DND-41 (cell line): Measurements from ENCODE around the gene PLPPR1.

Experiments used
- EZH2 ChIP-seq: IDR thresholded peaks from 3 replicates; pipeline ENCODE4 v1.6.1; 2012; ENCODE audit warnings: borderline replicate concordance, low read depth, mild to moderate bottlenecking, moderate library complexity, low read length, inconsistent platforms; ENCODE audit not compliant: severe bottlenecking
- TF ChIP-seq, protein P1 (sequence below): IDR thresholded peaks from 2 replicates; pipeline ENCODE4 v1.5.1; 2012; ENCODE audit warnings: borderline replicate concordance, low read length, moderate library complexity, mild to moderate bottlenecking; ENCODE audit not compliant: poor library complexity, severe bottlenecking; ENCODE audit errors: extremely low read depth

DNA sequence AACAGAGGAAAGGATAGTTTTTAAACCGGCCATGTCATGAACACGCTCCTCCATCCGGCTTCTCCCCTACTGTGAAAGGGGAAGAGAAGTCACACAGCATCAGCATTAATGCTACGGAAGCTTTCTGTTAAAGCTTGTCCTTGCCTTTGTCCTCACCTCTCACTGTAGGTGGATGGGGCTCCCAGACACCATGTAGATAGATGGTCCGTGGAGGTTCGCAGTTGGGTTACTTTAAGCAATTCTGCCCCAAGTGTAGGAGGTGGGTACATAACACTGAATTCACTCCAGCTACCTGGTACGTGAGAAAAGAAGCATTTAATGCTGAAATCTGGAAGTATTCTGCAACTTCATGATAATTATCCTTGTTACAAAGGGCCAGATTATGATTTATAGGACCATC, 190.5 kb downstream of the PLPPR1 start:
- TF ChIP-seq, protein P1, sequence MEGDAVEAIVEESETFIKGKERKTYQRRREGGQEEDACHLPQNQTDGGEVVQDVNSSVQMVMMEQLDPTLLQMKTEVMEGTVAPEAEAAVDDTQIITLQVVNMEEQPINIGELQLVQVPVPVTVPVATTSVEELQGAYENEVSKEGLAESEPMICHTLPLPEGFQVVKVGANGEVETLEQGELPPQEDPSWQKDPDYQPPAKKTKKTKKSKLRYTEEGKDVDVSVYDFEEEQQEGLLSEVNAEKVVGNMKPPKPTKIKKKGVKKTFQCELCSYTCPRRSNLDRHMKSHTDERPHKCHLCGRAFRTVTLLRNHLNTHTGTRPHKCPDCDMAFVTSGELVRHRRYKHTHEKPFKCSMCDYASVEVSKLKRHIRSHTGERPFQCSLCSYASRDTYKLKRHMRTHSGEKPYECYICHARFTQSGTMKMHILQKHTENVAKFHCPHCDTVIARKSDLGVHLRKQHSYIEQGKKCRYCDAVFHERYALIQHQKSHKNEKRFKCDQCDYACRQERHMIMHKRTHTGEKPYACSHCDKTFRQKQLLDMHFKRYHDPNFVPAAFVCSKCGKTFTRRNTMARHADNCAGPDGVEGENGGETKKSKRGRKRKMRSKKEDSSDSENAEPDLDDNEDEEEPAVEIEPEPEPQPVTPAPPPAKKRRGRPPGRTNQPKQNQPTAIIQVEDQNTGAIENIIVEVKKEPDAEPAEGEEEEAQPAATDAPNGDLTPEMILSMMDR: no peak
- TF ChIP-seq EZH2: no peak
